Cardiac fibroblast (primary cell): ENCODE data around the gene TSPAN10.

Experiments used
- DNase-seq, 2 donors: peaks; one replicate each; pipeline versions ENCODE4 v3.0.0 to v3.0.0-alpha.2; 2010; ENCODE audit warnings: low read depth in 2 of 2
- H3K4me3 ChIP-seq, 2 donors: replicated peaks in 1 of 2; 1 replicate in 1 of 2; 2 replicates in 1 of 2; pipeline ENCODE4 v1.5.1; 2011; ENCODE audit warnings: low read depth in 2 of 2, low read length in 2 of 2, mild to moderate bottlenecking in 2 of 2, moderate library complexity in 1 of 2
- TF ChIP-seq, protein P1 (sequence below): IDR thresholded peaks from one replicate; pipeline ENCODE4 v1.5.1; 2011; ENCODE audit warnings: low read depth, mild to moderate bottlenecking, low read length, inconsistent platforms

TSPAN10 gene

GRCh38 chr17:81681672-81682071 is 44.7 kb downstream of the TSPAN10 start:
- TF ChIP-seq, protein P1, sequence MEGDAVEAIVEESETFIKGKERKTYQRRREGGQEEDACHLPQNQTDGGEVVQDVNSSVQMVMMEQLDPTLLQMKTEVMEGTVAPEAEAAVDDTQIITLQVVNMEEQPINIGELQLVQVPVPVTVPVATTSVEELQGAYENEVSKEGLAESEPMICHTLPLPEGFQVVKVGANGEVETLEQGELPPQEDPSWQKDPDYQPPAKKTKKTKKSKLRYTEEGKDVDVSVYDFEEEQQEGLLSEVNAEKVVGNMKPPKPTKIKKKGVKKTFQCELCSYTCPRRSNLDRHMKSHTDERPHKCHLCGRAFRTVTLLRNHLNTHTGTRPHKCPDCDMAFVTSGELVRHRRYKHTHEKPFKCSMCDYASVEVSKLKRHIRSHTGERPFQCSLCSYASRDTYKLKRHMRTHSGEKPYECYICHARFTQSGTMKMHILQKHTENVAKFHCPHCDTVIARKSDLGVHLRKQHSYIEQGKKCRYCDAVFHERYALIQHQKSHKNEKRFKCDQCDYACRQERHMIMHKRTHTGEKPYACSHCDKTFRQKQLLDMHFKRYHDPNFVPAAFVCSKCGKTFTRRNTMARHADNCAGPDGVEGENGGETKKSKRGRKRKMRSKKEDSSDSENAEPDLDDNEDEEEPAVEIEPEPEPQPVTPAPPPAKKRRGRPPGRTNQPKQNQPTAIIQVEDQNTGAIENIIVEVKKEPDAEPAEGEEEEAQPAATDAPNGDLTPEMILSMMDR: no peak
- no peak for DNase-seq
- no peak overlapping the region for H3K4me3 ChIP-seq

DNA sequence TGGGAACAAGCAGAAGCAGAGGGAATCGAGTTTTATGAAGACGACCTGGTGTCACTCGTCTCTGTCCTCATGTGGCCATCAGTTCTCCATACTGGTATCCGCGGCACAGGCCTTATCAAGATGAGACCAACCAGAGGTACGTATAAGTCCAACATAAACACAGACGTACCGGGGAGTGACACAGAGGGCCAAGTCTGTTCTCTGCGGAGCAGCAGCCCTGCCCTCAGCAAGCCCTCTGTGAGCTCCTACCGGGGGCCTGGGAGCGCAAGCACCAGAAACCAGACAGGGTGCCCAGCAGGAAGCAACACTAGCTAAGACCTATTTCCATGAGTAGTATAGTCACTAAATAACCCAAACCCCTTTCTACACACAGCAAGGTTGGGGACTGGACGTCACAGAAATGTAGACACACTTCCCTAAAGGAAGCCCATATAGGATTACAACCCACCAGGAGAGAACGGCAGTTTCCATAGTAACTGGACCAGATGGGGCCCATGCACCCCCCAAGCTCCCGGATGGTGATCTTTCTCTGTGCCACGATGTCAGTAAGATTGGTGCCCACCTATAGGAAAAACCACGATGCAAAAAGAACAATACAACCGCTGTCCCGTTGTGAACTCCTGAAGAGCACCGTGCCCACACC is 45.7 kb downstream of the TSPAN10 start:
- DNase-seq: peak; percentile 14 to 17
- TF ChIP-seq, protein P1: no peak
- peak overlapping the region; percentile 92 to 98 for H3K4me3 ChIP-seq

DNA sequence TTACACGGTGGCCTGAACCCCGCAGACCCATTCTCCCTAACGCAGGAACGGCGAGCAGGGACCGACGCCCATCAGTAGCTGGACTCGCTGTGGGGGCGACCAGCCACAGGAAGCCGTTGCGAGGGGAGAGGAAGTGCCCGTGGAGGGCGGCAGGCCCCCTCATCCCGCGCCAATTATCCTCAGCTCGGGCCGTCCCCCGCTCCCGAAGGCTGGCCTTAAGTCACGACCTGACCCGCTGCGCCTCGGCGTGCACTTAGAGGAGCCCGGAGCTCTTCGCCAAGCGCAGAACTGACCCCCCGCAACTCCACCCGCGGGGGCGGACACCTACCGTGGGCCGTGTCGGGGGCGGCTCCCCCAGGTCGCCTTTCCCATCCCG is 46.2 kb downstream of the TSPAN10 start:
- peak overlapping the region; percentile 92 to 98 for H3K4me3 ChIP-seq
- no peak for DNase-seq
- TF ChIP-seq, protein P1: no peak

- peak within 1 kb of the TSS; percentile 92 to 98 for H3K4me3 ChIP-seq
- TF ChIP-seq, protein P1: no peak
- peak; percentile 99 to 100 for DNase-seq
Observed at GRCh38 chr17:81683584-81684441, 46.8 kb downstream of the TSPAN10 start, which contains the start of the genes ARL16 and HGS. Gene ARL16, minus strand, starts transcription at chr17:81683797. Its CDS starts 44 bp downstream, at chr17:81683753. Gene HGS, plus strand, starts transcription at chr17:81684011. Its CDS starts 56 bp downstream, at chr17:81684067.

DNA sequence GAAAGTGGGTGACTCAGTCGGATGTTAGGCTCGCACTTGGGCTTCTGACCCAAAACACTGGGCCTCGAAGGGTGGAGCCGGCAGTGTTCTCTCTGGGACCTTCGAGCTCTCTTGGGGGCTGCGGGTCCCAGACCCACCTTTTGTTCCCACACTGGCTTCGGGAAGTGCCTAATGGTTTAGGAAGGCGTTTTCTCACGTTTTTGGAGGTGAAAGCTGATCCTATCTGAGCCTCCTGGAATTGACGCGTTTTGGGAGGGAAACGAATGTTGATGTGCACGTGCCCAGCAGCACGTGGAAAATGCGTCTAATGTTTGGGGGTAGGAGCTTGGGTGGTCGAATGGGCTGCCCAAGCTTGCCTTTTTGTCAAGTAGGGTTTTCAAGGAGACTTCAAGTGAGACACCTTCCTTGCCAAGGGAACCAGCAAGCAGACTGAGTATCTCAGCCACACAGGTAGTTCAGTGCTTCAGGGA is 47.5 kb downstream of the TSPAN10 start:
- TF ChIP-seq, protein P1: no peak
- peak in 1 of 2 donors; percentile 90 for DNase-seq
- H3K4me3 ChIP-seq: peak overlapping the region; percentile 62 to 98

DNA sequence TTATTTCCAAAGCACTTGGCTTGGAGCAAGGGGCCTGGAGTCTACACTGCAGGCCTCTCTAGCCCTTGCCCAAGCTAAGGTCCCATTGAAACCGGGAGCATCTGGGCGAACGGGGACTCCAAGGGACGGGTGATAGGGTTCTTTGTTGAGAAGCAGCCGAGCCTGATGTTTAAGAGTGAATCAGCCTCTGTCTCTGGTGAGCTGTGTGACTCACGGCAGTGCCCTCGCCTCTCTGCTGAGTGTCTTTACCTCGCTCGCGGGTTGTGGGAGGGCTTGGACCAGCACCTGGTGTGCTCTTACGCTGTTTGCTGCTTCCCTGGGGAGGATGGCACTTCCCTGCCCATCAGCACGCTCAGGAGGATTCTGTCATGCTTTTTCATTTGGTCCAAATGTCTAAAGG is 48.1 kb downstream of the TSPAN10 start:
- TF ChIP-seq, protein P1: no peak

More for the DNA sequence above, 48.1 kb downstream of the TSPAN10 start:
- peak; percentile 23 to 82 for DNase-seq
- H3K4me3 ChIP-seq: peak overlapping the region; percentile 62 to 98
